ENCODE data around the gene TMEM138. TPM values are rescaled to one million over a fixed set of nuclear protein-coding genes. Genes with fewer than 3 reads are reported as not detected.

TMEM138 gene
- total and polyA plus RNA-seq, 3 experiments from 2014 or later: 54.3 to 75.1 (median 74.4) TPM

DNA sequence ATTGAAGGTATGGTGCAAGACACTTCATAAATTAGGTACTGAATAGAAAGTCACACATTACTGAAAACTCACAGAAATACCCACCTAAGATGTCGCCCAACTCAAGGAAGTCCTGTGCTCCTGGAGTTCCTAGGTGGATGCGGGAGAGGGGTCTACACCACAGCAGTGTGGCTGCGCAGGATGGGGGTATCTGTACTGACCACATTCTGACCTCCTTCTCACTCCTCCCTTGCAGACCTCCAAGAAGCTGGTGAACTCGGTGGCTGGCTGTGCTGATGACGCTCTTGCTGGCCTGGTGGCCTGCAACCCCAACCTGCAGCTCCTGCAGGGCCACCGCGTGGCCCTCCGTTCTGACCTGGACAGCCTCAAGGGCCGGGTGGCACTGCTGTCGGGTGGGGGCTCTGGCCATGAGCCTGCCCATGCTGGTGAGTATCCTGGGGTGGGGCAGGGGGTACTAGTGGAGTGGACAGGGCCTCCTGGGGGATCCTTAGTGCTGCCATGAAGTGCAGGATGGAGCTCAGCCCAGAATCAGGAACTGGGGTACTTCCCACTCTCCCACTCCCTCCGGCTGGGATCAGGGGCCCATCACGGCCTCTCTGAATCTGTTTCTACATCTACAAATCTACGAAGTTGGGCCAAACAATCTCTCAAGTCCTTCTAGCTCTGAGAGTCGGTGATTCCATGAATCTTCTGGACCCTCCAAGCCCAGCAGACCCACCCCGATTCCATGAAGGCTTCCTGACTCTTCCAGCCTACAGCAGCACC is 24.3 kb upstream of the TMEM138 start:
- no peaks in the 10 kb centered on the region for H3K9me3 Mint-ChIP-seq
- H3K4me1 ChIP-seq (ENCODE audit: insufficient read depth, low read length): peaks cover 19% of the 10 kb centered on the region
- peaks cover 0 to 3% of the 10 kb centered on the region in 2 donors for H3K27me3 Mint-ChIP-seq
- peaks cover 14 to 25% (median 16%) of the 10 kb centered on the region in 3 donors for H3K4me1 Mint-ChIP-seq
- H3K27ac ChIP-seq (ENCODE audit: low read depth, low read length): no peak overlapping the region
- no peaks in the 10 kb centered on the region for H3K36me3 ChIP-seq (ENCODE audit: insufficient read depth, low read length)
- peaks cover 0 to 26% (median 8%) of the 10 kb centered on the region in 3 donors for H3K36me3 Mint-ChIP-seq
- no peak overlapping the region for H3K27ac Mint-ChIP-seq
- CTCF ChIA-PET: interaction anchor here (1.1 to 5.7 kb wide), 7 partner anchors 20 to 179 kb away, joined by 3 to 159 read pairs (median 14); partner anchors contain the start of gene TMEM216
- no peaks in the 10 kb centered on the region for H3K9me3 ChIP-seq (ENCODE audit: low read length)
- no peak overlapping the region for H3K4me3 ChIP-seq (ENCODE audit: low read length)
- DNase-seq: no peak
- H3K4me3 Mint-ChIP-seq: no peak overlapping the region
- POLR2A ChIA-PET: interaction anchor here (1.4 kb wide), 1 partner anchor 24 kb away, joined by 4 read pairs; the partner anchor contains the start of gene TMEM138
- H3K27me3 ChIP-seq (ENCODE audit: insufficient read depth, low read length, poor library complexity, severe bottlenecking): no peaks in the 10 kb centered on the region

DNA sequence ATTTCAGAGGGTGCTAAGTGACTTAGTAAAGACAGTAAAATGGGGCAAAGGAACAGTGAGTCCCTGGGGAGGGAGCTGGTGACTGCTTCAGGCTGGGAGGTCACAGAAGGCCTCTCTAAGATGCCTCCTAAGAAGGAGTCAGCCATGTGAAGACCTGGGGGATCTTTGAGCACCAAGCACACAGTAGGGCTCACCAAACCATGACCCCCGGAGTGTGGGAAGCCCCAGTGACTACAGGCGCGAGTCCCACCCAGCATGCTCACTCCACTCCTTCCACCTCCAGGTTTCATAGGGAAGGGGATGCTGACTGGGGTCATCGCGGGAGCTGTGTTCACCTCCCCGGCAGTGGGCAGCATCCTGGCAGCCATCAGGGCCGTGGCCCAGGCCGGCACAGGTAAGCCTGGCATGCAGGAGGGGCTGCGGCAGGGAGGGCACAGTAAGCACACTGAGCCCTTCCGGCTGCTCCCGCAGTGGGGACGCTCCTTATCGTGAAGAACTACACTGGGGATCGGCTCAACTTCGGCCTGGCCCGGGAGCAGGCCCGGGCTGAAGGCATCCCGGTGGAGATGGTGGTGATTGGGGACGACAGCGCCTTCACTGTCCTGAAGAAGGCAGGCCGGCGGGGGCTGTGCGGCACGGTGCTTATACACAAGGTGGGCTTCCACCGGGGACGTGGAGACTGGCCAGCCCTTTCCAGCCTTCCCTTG is 23.2 kb upstream of the TMEM138 start:
- peaks cover 0 to 1% of the 10 kb centered on the region in 2 donors for H3K27me3 Mint-ChIP-seq
- no peak overlapping the region for H3K27ac ChIP-seq (ENCODE audit: low read depth, low read length)
- no peak overlapping the region for H3K4me3 Mint-ChIP-seq
- peaks cover 12% of the 10 kb centered on the region for H3K4me1 ChIP-seq (ENCODE audit: insufficient read depth, low read length)
- peaks cover 8 to 16% (median 9%) of the 10 kb centered on the region in 3 donors for H3K4me1 Mint-ChIP-seq
- H3K4me3 ChIP-seq (ENCODE audit: low read length): no peak overlapping the region
- ChIA-PET CTCF (interaction anchor here (1.0 to 5.7 kb wide), 4 partner anchors 46 to 84 kb away, joined by 3 to 159 read pairs (median 3); partner anchors contain the start of gene TMEM216), POLR2A (interaction anchor here (1.4 kb wide), 1 partner anchor 23 kb away, joined by 4 read pairs; the partner anchor contains the start of gene TMEM138)
- no peaks in the 10 kb centered on the region for H3K9me3 Mint-ChIP-seq
- H3K27me3 ChIP-seq (ENCODE audit: insufficient read depth, low read length, poor library complexity, severe bottlenecking): no peaks in the 10 kb centered on the region
- H3K9me3 ChIP-seq (ENCODE audit: low read length): no peaks in the 10 kb centered on the region
- no peaks in the 10 kb centered on the region for H3K36me3 ChIP-seq (ENCODE audit: insufficient read depth, low read length)
- no peak for DNase-seq
- no peak overlapping the region for H3K27ac Mint-ChIP-seq
- H3K36me3 Mint-ChIP-seq: peaks cover 0 to 23% (median 8%) of the 10 kb centered on the region in 3 donors

DNA sequence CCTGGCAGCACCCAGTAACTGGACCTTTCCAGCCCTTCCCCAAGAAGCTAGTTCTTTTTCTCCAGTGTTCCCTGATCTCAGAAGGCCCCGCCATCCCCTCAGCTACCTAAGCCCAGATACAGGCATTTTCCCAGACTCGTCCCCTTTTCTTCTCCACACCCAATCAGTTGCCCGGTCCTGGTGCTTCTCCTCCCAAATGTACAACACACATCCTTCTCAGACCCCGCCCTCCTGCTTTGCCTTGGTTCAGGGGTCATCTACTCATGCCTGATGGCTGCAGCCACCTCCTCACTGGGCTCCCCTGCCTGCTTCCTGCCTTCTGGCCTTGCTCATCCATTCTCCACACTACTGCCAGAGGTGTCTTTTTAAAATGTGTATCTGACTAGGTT is 22.7 kb upstream of the TMEM138 start:
- Histone ChIP-seq H3K36me3 (ENCODE audit: insufficient read depth, low read length) (no peaks in the 10 kb centered on the region), H3K9me3 (ENCODE audit: low read length) (no peaks in the 10 kb centered on the region), H3K4me3 (ENCODE audit: low read length) (no peak overlapping the region), H3K4me1 (ENCODE audit: insufficient read depth, low read length) (peaks cover 8% of the 10 kb centered on the region), H3K27me3 (ENCODE audit: insufficient read depth, low read length, poor library complexity, severe bottlenecking) (no peaks in the 10 kb centered on the region), H3K27ac (ENCODE audit: low read depth, low read length) (no peak overlapping the region)
- H3K27ac Mint-ChIP-seq: peak overlapping the region in 1 of 8 donors; percentile 46
- H3K4me1 Mint-ChIP-seq: peaks cover 8 to 11% (median 9%) of the 10 kb centered on the region in 3 donors
- ChIA-PET CTCF (interaction anchor here (1.0 to 5.7 kb wide), 3 partner anchors 45 to 57 kb away, joined by 3 to 159 read pairs (median 3); partner anchors contain the start of gene TMEM216), POLR2A (no interaction called here)
- DNase-seq: no peak
- H3K9me3 Mint-ChIP-seq: no peaks in the 10 kb centered on the region
- no peak overlapping the region for H3K4me3 Mint-ChIP-seq
- H3K36me3 Mint-ChIP-seq: peaks cover 0 to 24% (median 8%) of the 10 kb centered on the region in 3 donors
- H3K27me3 Mint-ChIP-seq: no peaks in the 10 kb centered on the region

DNA sequence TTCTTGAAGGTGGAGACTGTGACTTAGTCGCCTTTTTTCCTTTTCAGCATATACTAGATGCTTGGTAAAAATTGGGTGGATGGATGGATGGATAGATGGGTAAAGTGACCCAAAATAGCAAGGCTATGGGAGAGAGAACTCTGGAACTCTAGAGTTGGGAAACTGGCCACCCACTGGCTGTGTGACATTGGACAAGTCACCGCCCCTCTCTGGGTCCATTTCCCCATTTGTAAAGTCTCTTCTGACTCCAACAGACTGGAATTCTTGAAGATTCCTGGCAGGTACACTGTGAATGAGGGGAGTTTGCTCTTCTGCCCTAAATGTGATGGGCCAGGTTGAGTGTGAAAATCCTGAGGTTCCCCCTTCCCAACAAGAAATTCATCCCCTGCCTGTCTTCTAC is 21.2 kb upstream of the TMEM138 start:
- Histone ChIP-seq H3K27me3 (ENCODE audit: insufficient read depth, low read length, poor library complexity, severe bottlenecking) (no peaks in the 10 kb centered on the region), H3K4me3 (ENCODE audit: low read length) (no peak overlapping the region), H3K36me3 (ENCODE audit: insufficient read depth, low read length) (no peaks in the 10 kb centered on the region), H3K9me3 (ENCODE audit: low read length) (no peaks in the 10 kb centered on the region), H3K4me1 (ENCODE audit: insufficient read depth, low read length) (peaks cover 5% of the 10 kb centered on the region), H3K27ac (ENCODE audit: low read depth, low read length) (no peak overlapping the region)
- DNase-seq: no peak
- peaks cover 0 to 29% (median 8%) of the 10 kb centered on the region in 3 donors for H3K36me3 Mint-ChIP-seq
- H3K27ac Mint-ChIP-seq: no peak overlapping the region
- ChIA-PET CTCF (interaction anchor here (1.2 to 5.7 kb wide), 2 partner anchors 44 kb away, joined by 5 to 159 read pairs; no protein-coding TSS in a partner anchor), POLR2A (no interaction called here)
- no peaks in the 10 kb centered on the region for H3K27me3 Mint-ChIP-seq
- peaks cover 6 to 9% (median 7%) of the 10 kb centered on the region in 3 donors for H3K4me1 Mint-ChIP-seq
- no peak overlapping the region for H3K4me3 Mint-ChIP-seq
- no peaks in the 10 kb centered on the region for H3K9me3 Mint-ChIP-seq

DNA sequence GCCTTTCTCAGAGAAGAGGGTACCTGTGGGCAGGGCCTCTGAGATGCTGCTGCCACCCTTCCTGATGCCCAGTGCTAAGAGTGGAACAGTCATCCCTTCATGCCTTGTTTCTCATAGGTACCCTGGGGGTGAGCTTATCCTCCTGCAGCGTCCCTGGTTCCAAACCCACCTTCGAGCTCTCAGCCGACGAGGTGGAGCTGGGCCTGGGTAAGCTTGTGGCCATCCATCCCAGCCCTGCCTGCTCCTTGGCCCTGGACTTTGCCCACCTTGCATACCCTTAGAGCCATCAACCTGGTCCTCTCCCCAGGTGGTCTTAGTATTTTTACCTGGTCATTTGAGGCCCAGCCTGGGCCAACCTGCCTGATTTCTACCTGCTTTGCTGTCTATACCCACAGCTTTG is 20.5 kb upstream of the TMEM138 start:
- peak overlapping the region; percentile 18 for H3K27ac ChIP-seq (ENCODE audit: low read depth, low read length)
- H3K9me3 Mint-ChIP-seq: no peaks in the 10 kb centered on the region
- peak overlapping the region in 2 of 8 donors; percentile 17 to 70 for H3K27ac Mint-ChIP-seq
- H3K27me3 ChIP-seq (ENCODE audit: insufficient read depth, low read length, poor library complexity, severe bottlenecking): no peaks in the 10 kb centered on the region
- CTCF ChIA-PET: interaction anchor here (1.2 kb wide), 1 partner anchor 43 kb away, joined by 5 read pairs; no protein-coding TSS in a partner anchor
- POLR2A ChIA-PET: no interaction called here
- peaks cover 0 to 4% (median 2%) of the 10 kb centered on the region in 3 donors for H3K4me1 Mint-ChIP-seq
- no peaks in the 10 kb centered on the region for H3K27me3 Mint-ChIP-seq
- H3K4me3 Mint-ChIP-seq: no peak overlapping the region
- H3K4me3 ChIP-seq (ENCODE audit: low read length): no peak overlapping the region
- no peak for DNase-seq
- H3K36me3 ChIP-seq (ENCODE audit: insufficient read depth, low read length): no peaks in the 10 kb centered on the region
- peaks cover 0 to 33% (median 8%) of the 10 kb centered on the region in 3 donors for H3K36me3 Mint-ChIP-seq
- no peaks in the 10 kb centered on the region for H3K9me3 ChIP-seq (ENCODE audit: low read length)
- H3K4me1 ChIP-seq (ENCODE audit: insufficient read depth, low read length): no peaks in the 10 kb centered on the region

DNA sequence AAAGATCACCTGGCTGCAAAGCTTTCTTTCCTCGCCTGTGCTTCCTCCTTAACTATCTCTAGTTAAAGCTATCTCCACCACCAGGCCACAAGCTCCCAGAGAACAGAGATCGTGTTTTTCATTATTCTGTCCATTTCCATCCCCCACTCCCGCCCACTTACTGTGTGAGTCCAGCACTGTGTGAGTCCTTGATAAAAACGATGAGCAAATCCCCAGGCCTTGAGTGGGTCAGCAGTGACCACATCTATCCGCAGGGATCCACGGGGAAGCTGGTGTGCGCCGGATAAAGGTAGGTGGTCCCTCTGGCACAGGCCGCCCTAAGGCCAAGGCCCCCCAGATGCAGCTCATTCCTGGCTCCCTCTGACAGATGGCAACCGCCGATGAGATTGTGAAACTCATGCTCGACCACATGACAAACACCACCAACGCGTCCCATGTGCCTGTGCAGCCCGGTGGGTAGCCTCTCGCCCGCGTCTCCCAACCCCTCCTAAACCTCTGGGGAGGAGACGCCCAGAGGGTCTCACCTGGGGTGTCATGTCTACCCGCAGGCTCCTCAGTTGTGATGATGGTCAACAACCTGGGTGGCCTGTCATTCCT is 19.9 kb upstream of the TMEM138 start:
- POLR2A ChIA-PET: no interaction called here
- peaks cover 0 to 36% (median 8%) of the 10 kb centered on the region in 3 donors for H3K36me3 Mint-ChIP-seq
- CTCF ChIA-PET: interaction anchor here (1.2 kb wide), 1 partner anchor 43 kb away, joined by 5 read pairs; no protein-coding TSS in a partner anchor

DNA sequence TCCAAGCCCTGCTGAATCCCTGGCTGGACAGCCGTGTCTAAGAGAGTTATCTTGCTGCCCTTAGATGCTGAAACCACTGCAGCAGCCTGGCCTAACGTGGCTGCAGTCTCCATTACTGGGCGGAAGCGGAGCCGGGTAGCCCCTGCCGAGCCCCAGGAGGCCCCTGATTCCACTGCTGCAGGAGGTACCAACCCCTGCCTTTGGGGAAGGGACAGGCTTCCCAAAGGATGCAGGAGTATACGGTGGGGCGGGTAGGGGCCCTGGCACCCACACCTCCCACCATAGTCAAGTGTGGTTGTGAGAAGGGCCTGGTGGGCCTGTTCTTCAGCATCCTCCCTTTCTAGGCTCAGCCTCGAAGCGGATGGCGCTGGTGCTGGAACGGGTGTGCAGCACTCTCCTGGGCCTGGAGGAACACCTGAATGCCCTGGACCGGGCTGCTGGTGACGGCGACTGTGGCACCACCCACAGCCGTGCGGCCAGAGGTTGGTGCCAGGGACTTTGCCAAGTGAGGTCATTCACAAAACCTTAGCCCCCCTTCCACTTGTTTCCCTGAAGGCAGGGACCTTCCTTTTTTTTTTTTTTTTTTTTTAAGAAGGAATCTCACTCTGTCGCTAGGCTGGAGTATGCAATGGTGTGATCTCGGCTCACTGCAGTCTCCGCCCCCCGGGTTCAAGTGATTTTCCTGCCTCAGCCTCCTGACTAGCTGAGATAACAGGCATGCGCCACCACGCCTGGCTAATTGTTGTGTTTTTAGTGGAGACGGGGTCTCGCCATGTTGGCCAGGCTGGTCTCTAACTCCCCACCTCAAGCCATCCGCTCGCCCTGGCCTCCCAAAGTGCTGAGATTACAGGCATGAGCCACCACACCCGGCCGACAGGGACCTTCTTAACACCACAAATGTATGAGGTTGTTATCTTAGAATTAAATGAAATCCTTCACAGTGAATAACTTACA is 18.1 kb upstream of the TMEM138 start:
- Histone ChIP-seq H3K9me3 (ENCODE audit: low read length) (no peaks in the 10 kb centered on the region), H3K27me3 (ENCODE audit: insufficient read depth, low read length, poor library complexity, severe bottlenecking) (no peaks in the 10 kb centered on the region), H3K27ac (ENCODE audit: low read depth, low read length) (no peak overlapping the region), H3K4me1 (ENCODE audit: insufficient read depth, low read length) (no peaks in the 10 kb centered on the region), H3K4me3 (ENCODE audit: low read length) (no peak overlapping the region), H3K36me3 (ENCODE audit: insufficient read depth, low read length) (peaks cover 9% of the 10 kb centered on the region)
- peaks cover 0 to 47% (median 8%) of the 10 kb centered on the region in 3 donors for H3K36me3 Mint-ChIP-seq
- H3K27me3 Mint-ChIP-seq: no peaks in the 10 kb centered on the region
- H3K9me3 Mint-ChIP-seq: peaks cover 0 to 1% (median 0%) of the 10 kb centered on the region in 5 donors
- POLR2A ChIA-PET: no interaction called here
- DNase-seq: no peak
- no peak overlapping the region for H3K4me3 Mint-ChIP-seq
- CTCF ChIA-PET: interaction anchor here (1.0 kb wide), 1 partner anchor 8 kb away, joined by 4 read pairs; no protein-coding TSS in a partner anchor
- H3K27ac Mint-ChIP-seq: peak overlapping the region in 2 of 8 donors; percentile 45 to 75
- H3K4me1 Mint-ChIP-seq: no peaks in the 10 kb centered on the region

More for the DNA sequence above, 19.9 kb upstream of the TMEM138 start:
- Histone ChIP-seq H3K9me3 (ENCODE audit: low read length) (no peaks in the 10 kb centered on the region), H3K4me3 (ENCODE audit: low read length) (no peak overlapping the region), H3K36me3 (ENCODE audit: insufficient read depth, low read length) (no peaks in the 10 kb centered on the region), H3K27me3 (ENCODE audit: insufficient read depth, low read length, poor library complexity, severe bottlenecking) (no peaks in the 10 kb centered on the region), H3K4me1 (ENCODE audit: insufficient read depth, low read length) (no peaks in the 10 kb centered on the region), H3K27ac (ENCODE audit: low read depth, low read length) (peak overlapping the region; percentile 18)
- Mint-ChIP-seq H3K4me3 (no peak overlapping the region), H3K4me1 (no peaks in the 10 kb centered on the region), H3K9me3 (peaks cover 0 to 1% (median 0%) of the 10 kb centered on the region in 5 donors), H3K27me3 (no peaks in the 10 kb centered on the region), H3K27ac (peak overlapping the region in 1 of 8 donors; percentile 17)
- no peak for DNase-seq

All from CD8-positive, alpha-beta memory T cell (primary cell).